A549 (cell line): Measurements from ENCODE around the gene PAX8. TPM values are rescaled to one million over a fixed set of nuclear protein-coding genes. Genes with fewer than 3 reads are reported as not detected.

Experiments used
- ATAC-seq, 2 experiments: fragments of 200-7000 bp in 1 of 2; fragments of >200 bp in 1 of 2; cut with Nextera tagmentation in 1 of 2; cut with Tn5 transposase in 1 of 2; 3 replicates each; pipeline versions ENCODE4 v1.8.0 to v1.9.1; 2018 to 2020; ENCODE audit warnings: mild to moderate bottlenecking in 1 of 2, moderate library complexity in 1 of 2
- CTCF ChIA-PET: fragments of 300-600 bp; sonication (Branson Sonifier 250); formaldehyde crosslinking; extraction: SDS; loops from one replicate; lab custom pipeline; 2021; ENCODE audit warnings: antibody characterized with exemption, inconsistent platforms; lab: Yijun Ruan, JAX
- POLR2A ChIA-PET: fragments of 350-600 bp; formaldehyde crosslinking; extraction: SDS; loops from one replicate; lab custom pipeline; 2021; ENCODE audit warnings: antibody characterized with exemption, inconsistent platforms; lab: Yijun Ruan, JAX
- DNase-seq, 2 experiments: peaks; one replicate each; pipeline versions ENCODE4 v3.0.0 to v3.0.0-alpha.2; 2011 to 2016; ENCODE audit warnings: low read depth in 1 of 2, low spot score in 1 of 2
- FAIRE-seq: peaks from 2 replicates; lab custom pipeline; 2011; peaks lifted over from hg19 to GRCh38; lab: Jason Lieb, UNC
- H3K27ac ChIP-seq, 2 experiments: fragments of >200 bp; sonication (Bioruptor Twin); formaldehyde crosslinking; 3 replicates each; pipeline ENCODE4 v1.5.1; 2016 to 2017
- H3K4me1 ChIP-seq: fragments of >200 bp; sonication (Bioruptor Twin); formaldehyde crosslinking; 3 replicates; pipeline ENCODE4 v1.6.1; 2016
- H3K4me2 ChIP-seq: fragments of >200 bp; sonication (Bioruptor Twin); formaldehyde crosslinking; 3 replicates; pipeline ENCODE4 v1.6.1; 2016
- H3K4me3 ChIP-seq: fragments of >200 bp; sonication (Bioruptor Twin); formaldehyde crosslinking; 3 replicates; pipeline ENCODE4 v1.5.1; 2016
- H3K9me3 ChIP-seq: fragments of >200 bp; sonication (Bioruptor Twin); formaldehyde crosslinking; 3 replicates; pipeline ENCODE4 v1.6.1; 2016
- E2F6 ChIP-seq: IDR thresholded peaks from 2 replicates; pipeline ENCODE4 v1.6.1; 2012; ENCODE audit warnings: low read depth, borderline replicate concordance
- EHF ChIP-seq: fragments of 250-450 bp; sonication (Bioruptor Pico); IDR thresholded peaks from 2 replicates; pipeline ENCODE4 v1.5.0; 2020; ENCODE audit warnings: mild to moderate bottlenecking
- EHMT2 ChIP-seq: fragments of 200-600 bp; sonication (generic); IDR thresholded peaks from 2 replicates; pipeline ENCODE4 v1.6.1; 2016; ENCODE audit warnings: antibody characterized with exemption, low read depth, mild to moderate bottlenecking, moderate library complexity
- FOSB ChIP-seq: fragments of 250-450 bp; sonication (Bioruptor Pico); IDR thresholded peaks from 2 replicates; pipeline ENCODE4 v1.5.0; 2020; ENCODE audit warnings: mild to moderate bottlenecking, moderate library complexity
- FOSL2 ChIP-seq, 2 experiments: fragments of 450-650 bp in 1 of 2; fragments of >200 bp in 1 of 2; sonication (Bioruptor Twin) in 1 of 2; formaldehyde crosslinking; IDR thresholded peaks; 2 replicates each; pipeline versions ENCODE4 v1.5.0 to v1.6.1; 2016 to 2020; ENCODE audit warnings: mild to moderate bottlenecking in 1 of 2, moderate library complexity in 1 of 2
- FOXS1 ChIP-seq: fragments of 250-450 bp; sonication (Bioruptor Pico); IDR thresholded peaks from 2 replicates; pipeline ENCODE4 v1.5.0; 2020; ENCODE audit warnings: mild to moderate bottlenecking, moderate library complexity
- GATA3 ChIP-seq: IDR thresholded peaks from 2 replicates; pipeline ENCODE4 v1.6.1; 2012; ENCODE audit warnings: borderline replicate concordance
- HDAC2 ChIP-seq: fragments of 200-600 bp; sonication (generic); IDR thresholded peaks from 2 replicates; pipeline ENCODE4 v1.6.1; 2016
- HOXA7 ChIP-seq: fragments of 250-450 bp; sonication (Bioruptor Pico); IDR thresholded peaks from 2 replicates; pipeline ENCODE4 v1.5.0; 2020; ENCODE audit warnings: mild to moderate bottlenecking, moderate library complexity
- HOXB5 ChIP-seq: fragments of 250-450 bp; sonication (Bioruptor Pico); IDR thresholded peaks from 2 replicates; pipeline ENCODE4 v1.5.0; 2020; ENCODE audit warnings: mild to moderate bottlenecking, moderate library complexity
- JUNB ChIP-seq: fragments of >200 bp; sonication (Bioruptor Twin); formaldehyde crosslinking; IDR thresholded peaks from 2 replicates; pipeline ENCODE4 v1.6.1; 2016
- KDM5A ChIP-seq: fragments of 200-600 bp; sonication (generic); IDR thresholded peaks from 2 replicates; pipeline ENCODE4 v1.6.1; 2016; ENCODE audit warnings: antibody characterized with exemption, mild to moderate bottlenecking
- MAFK ChIP-seq: fragments of 450-650 bp; IDR thresholded peaks from 2 replicates; pipeline ENCODE4 v1.6.1; 2014; ENCODE audit not compliant: partially characterized antibody
- MAX ChIP-seq: IDR thresholded peaks from 2 replicates; pipeline ENCODE4 v1.6.1; 2012
- MAZ ChIP-seq: fragments of 150-350 bp; IDR thresholded peaks from 2 replicates; pipeline ENCODE4 v1.6.1; 2014; ENCODE audit warnings: antibody characterized with exemption, low read depth, low read length, borderline replicate concordance
- NFE2L2 ChIP-seq: fragments of 150-350 bp; conservative IDR thresholded peaks from 2 replicates; pipeline ENCODE4 v1.6.1; 2014; ENCODE audit warnings: low read length
- PHF8 ChIP-seq: fragments of 200-600 bp; sonication (generic); IDR thresholded peaks from 2 replicates; pipeline ENCODE4 v1.6.1; 2016; ENCODE audit warnings: low read depth, mild to moderate bottlenecking, antibody characterized with exemption, moderate library complexity, borderline replicate concordance
- POLR2A ChIP-seq: IDR thresholded peaks from 2 replicates; pipeline ENCODE4 v1.6.1; 2012; ENCODE audit warnings: mild to moderate bottlenecking, low read length
- POLR2AphosphoS2 ChIP-seq: conservative IDR thresholded peaks from 2 replicates; pipeline ENCODE4 v1.6.1; 2012; ENCODE audit warnings: low read length, improper control_type of control experiment, inconsistent platforms
- RARB ChIP-seq: fragments of 250-450 bp; sonication (Bioruptor Pico); IDR thresholded peaks from 2 replicates; pipeline ENCODE4 v1.8.0; 2021; ENCODE audit warnings: mild to moderate bottlenecking, moderate library complexity
- RCOR1 ChIP-seq: fragments of 150-350 bp; IDR thresholded peaks from 2 replicates; pipeline ENCODE4 v1.6.1; 2014; ENCODE audit warnings: antibody characterized with exemption, low read length, low read depth
- RFX5 ChIP-seq: fragments of 450-650 bp; IDR thresholded peaks from 2 replicates; pipeline ENCODE4 v1.7.1; 2014; ENCODE audit warnings: antibody characterized with exemption, mild to moderate bottlenecking, moderate library complexity
- SREBF2 ChIP-seq: fragments of 450-650 bp; IDR thresholded peaks from 2 replicates; pipeline ENCODE4 v1.6.1; 2014; ENCODE audit warnings: mild to moderate bottlenecking, moderate library complexity
- TFCP2L1 ChIP-seq: fragments of 250-450 bp; sonication (Bioruptor Pico); IDR thresholded peaks from 2 replicates; pipeline ENCODE4 v1.5.0; 2021; ENCODE audit warnings: mild to moderate bottlenecking
- TP53 ChIP-seq: fragments of 250-450 bp; sonication (Bioruptor Pico); IDR thresholded peaks from 2 replicates; pipeline ENCODE4 v1.5.0; 2021; ENCODE audit warnings: mild to moderate bottlenecking, moderate library complexity
- USF2 ChIP-seq: fragments of 450-650 bp; IDR thresholded peaks from 2 replicates; pipeline ENCODE4 v1.6.1; 2014; ENCODE audit warnings: antibody characterized with exemption
- ZC3H11A ChIP-seq: fragments of 450-650 bp; IDR thresholded peaks from 2 replicates; pipeline ENCODE4 v1.6.1; 2014; ENCODE audit warnings: antibody characterized with exemption, mild to moderate bottlenecking
- ZFP36 ChIP-seq: fragments of 450-650 bp; IDR thresholded peaks from 2 replicates; pipeline ENCODE4 v1.6.1; 2014; ENCODE audit warnings: borderline replicate concordance; ENCODE audit not compliant: partially characterized antibody
- WGBS: methylation state at CpG from one replicate; pipeline ENCODE4 v1.1.6; 2017; ENCODE audit errors: missing lambda C conversion rate; 5-methylcytosine and 5-hydroxymethylcytosine counted together
- polyA plus RNA-seq, 4 experiments: library from polyadenylated mRNA; depleted of rRNA in 3 of 4; stranded (reverse); fragments of >200 nt; fragmentation: RNase III in 1 of 4; extraction: RNeasy Plus Mini Kit Qiagen cat#74134 plus additional on column Dnase treatment in 1 of 4; gene quantifications; 2 replicates in 3 of 4; 3 replicates in 1 of 4; pipeline ENCODE4 v1.2.3, GENCODE V29; 2011 to 2017
- TF ChIP-seq, protein P1 (sequence below): fragments of >200 bp; sonication (Bioruptor Twin); formaldehyde crosslinking; IDR thresholded peaks from 2 replicates; pipeline ENCODE4 v1.6.1; 2016
- TF ChIP-seq, protein P2 (sequence below): fragments of 250-450 bp; sonication (Bioruptor Pico); IDR thresholded peaks from 2 replicates; pipeline ENCODE4 v1.5.0; 2020; ENCODE audit warnings: low read depth, mild to moderate bottlenecking, moderate library complexity
- TF ChIP-seq, protein P3 (sequence below): fragments of 200-600 bp; sonication (generic); IDR thresholded peaks from 2 replicates; pipeline ENCODE4 v1.6.1; 2016; ENCODE audit warnings: antibody characterized with exemption, mild to moderate bottlenecking, moderate library complexity

Gene PAX8
- polyA plus RNA-seq, 2 of the 4 experiments (the other 2 are of a cell fraction) = 0.71 to 0.81 TPM

GRCh38 chr2:113223813-113224212, 54.9 kb downstream of the PAX8 start:
- DNase-seq (no peak), ATAC-seq (no peak), FAIRE-seq (no peak)
- WGBS = 88% methylated on average over 1 of the region's 1 CpG
- no peaks in the 10 kb centered on the region for H3K9me3 ChIP-seq
- TF ChIP-seq HOXB5 (CRISPR knock-in tag) (no peak), MAX (no peak), USF2 (no peak), TP53 (CRISPR knock-in tag) (no peak), ZFP36 (no peak), KDM5A (no peak), RARB (CRISPR knock-in tag) (no peak), JUNB (no peak), POLR2AphosphoS2 (no peak), NFE2L2 (no peak), SREBF2 (no peak), FOXS1 (CRISPR knock-in tag) (no peak), POLR2A (no peak), HDAC2 (no peak)
- TF ChIP-seq, protein P1, sequence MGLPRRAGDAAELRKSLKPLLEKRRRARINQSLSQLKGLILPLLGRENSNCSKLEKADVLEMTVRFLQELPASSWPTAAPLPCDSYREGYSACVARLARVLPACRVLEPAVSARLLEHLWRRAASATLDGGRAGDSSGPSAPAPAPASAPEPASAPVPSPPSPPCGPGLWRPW = no peak
- TF ChIP-seq, protein P2, sequence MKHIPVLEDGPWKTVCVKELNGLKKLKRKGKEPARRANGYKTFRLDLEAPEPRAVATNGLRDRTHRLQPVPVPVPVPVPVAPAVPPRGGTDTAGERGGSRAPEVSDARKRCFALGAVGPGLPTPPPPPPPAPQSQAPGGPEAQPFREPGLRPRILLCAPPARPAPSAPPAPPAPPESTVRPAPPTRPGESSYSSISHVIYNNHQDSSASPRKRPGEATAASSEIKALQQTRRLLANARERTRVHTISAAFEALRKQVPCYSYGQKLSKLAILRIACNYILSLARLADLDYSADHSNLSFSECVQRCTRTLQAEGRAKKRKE (CRISPR knock-in tag) = no peak
- H3K4me3 ChIP-seq = no peak overlapping the region
- peaks cover 76% of the 10 kb centered on the region for H3K4me1 ChIP-seq
- H3K27ac ChIP-seq = peak overlapping the region in 1 of 2 experiments; percentile 91; a peak in 3 of 6 replicates
- POLR2A ChIA-PET = no interaction called here
- CTCF ChIA-PET = interaction anchor here (0.7 kb wide), 1 partner anchor 146 kb away, joined by 3 read pairs; no protein-coding TSS in a partner anchor
- H3K4me2 ChIP-seq = no peak overlapping the region

DNA sequence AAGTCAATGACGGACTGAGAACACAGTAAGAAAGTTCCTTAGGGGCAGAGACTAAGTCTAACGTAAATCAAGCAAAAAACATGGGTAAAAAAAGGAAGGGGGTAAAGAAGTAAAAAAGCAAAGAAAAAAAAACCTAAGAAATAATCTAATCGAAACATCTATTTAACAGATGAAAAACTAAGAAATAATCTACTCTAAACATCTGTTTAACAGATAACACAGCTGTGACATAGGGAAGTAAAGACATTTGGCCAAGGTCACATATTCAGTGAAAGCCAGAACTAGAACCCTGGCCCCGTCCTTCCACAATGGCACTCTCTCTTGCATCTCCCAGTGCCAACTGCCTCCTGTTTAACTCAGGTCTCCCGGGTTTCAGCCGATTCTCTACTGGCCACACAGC, 56.9 kb downstream of the PAX8 start:
- no peaks in the 10 kb centered on the region for H3K9me3 ChIP-seq
- H3K4me2 ChIP-seq = no peak overlapping the region
- no peak overlapping the region for H3K4me3 ChIP-seq
- DNase-seq (no peak), FAIRE-seq (no peak), ATAC-seq (no peak)
- ChIA-PET POLR2A (interaction anchor here (2.3 kb wide), 1 partner anchor 19 kb away, joined by 9 read pairs; no protein-coding TSS in a partner anchor), CTCF (interaction anchor here (0.6 to 4.3 kb wide), 5 partner anchors 9 to 262 kb away, joined by 3 to 28 read pairs (median 9); no protein-coding TSS in a partner anchor)
- TF ChIP-seq FOSB (no peak), EHF (CRISPR knock-in tag) (no peak), FOSL2 (IDR thresholded peaks at IDR 0.05) (no peak), FOSL2 (CRISPR knock-in tag; IDR thresholded peaks at IDR 0.05) (no peak), HOXA7 (CRISPR knock-in tag) (no peak), RCOR1 (no peak), ZFP36 (no peak), GATA3 (no peak), MAZ (no peak), PHF8 (no peak), E2F6 (no peak), TFCP2L1 (CRISPR knock-in tag) (no peak), MAFK (no peak), ZC3H11A (no peak), EHMT2 (no peak), POLR2AphosphoS2 (no peak), RFX5 (no peak)
- TF ChIP-seq, protein P3, sequence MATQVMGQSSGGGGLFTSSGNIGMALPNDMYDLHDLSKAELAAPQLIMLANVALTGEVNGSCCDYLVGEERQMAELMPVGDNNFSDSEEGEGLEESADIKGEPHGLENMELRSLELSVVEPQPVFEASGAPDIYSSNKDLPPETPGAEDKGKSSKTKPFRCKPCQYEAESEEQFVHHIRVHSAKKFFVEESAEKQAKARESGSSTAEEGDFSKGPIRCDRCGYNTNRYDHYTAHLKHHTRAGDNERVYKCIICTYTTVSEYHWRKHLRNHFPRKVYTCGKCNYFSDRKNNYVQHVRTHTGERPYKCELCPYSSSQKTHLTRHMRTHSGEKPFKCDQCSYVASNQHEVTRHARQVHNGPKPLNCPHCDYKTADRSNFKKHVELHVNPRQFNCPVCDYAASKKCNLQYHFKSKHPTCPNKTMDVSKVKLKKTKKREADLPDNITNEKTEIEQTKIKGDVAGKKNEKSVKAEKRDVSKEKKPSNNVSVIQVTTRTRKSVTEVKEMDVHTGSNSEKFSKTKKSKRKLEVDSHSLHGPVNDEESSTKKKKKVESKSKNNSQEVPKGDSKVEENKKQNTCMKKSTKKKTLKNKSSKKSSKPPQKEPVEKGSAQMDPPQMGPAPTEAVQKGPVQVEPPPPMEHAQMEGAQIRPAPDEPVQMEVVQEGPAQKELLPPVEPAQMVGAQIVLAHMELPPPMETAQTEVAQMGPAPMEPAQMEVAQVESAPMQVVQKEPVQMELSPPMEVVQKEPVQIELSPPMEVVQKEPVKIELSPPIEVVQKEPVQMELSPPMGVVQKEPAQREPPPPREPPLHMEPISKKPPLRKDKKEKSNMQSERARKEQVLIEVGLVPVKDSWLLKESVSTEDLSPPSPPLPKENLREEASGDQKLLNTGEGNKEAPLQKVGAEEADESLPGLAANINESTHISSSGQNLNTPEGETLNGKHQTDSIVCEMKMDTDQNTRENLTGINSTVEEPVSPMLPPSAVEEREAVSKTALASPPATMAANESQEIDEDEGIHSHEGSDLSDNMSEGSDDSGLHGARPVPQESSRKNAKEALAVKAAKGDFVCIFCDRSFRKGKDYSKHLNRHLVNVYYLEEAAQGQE = no peak
- TF ChIP-seq, protein P2 (CRISPR knock-in tag) = no peak
- peak overlapping the region; percentile 96 for H3K27ac ChIP-seq
- WGBS = 83% methylated on average over 6 of the region's 6 CpGs
- peaks cover 77% of the 10 kb centered on the region for H3K4me1 ChIP-seq
